Motor neuron (in vitro differentiated cells): ENCODE results near the gene ARL4D. TPM values are rescaled to one million over a fixed set of nuclear protein-coding genes. Genes with fewer than 3 reads are reported as not detected.
A peak's percentile ranks its signal among the peaks of the same experiment; 100 is the strongest.

Experiments used
- ATAC-seq, 8 experiments: fragments of 200-7000 bp; cut with Tn5 transposase; replicated peaks in 6 of 8; 2 replicates each; pipeline ENCODE4 v1.8.0; 2021; ENCODE audit warnings: mild to moderate bottlenecking in 8 of 8, moderate library complexity in 8 of 8
- H3K27ac ChIP-seq, 2 donors: fragments of 250-450 bp; sonication (Bioruptor Pico); 2 replicates each; pipeline ENCODE4 v1.9.0; 2021; ENCODE audit warnings: antibody characterized with exemption in 2 of 2, mild to moderate bottlenecking in 2 of 2, moderate library complexity in 1 of 2
- H3K4me1 ChIP-seq, 2 donors: fragments of 250-450 bp; sonication (Bioruptor Pico); replicated peaks in 1 of 2; 2 replicates each; pipeline ENCODE4 v1.6.1; 2021; ENCODE audit warnings: antibody characterized with exemption in 2 of 2, mild to moderate bottlenecking in 2 of 2, moderate library complexity in 1 of 2
- H3K4me3 ChIP-seq, 5 donors: fragments of 250-450 bp; sonication (Bioruptor Pico); 2 replicates each; pipeline ENCODE4 v1.9.0; 2021; ENCODE audit warnings: antibody characterized with exemption in 5 of 5, mild to moderate bottlenecking in 5 of 5, moderate library complexity in 4 of 5
- WGBS, 10 experiments: fragments of 450-650 bp; shearing (Covaris generic); methylation state at CpG; one replicate each; pipeline ENCODE4 v1.0.0; 2022; 5-methylcytosine and 5-hydroxymethylcytosine counted together
- in situ Hi-C, 9 experiments: fragments of 400-800 bp; cut with MboI; loops; one replicate each; pipeline ENCODE4 v1.15.0; 2021; ENCODE audit warnings: low sequenced_read_pairs in 9 of 9, low pct_unique_long_range_greater_than_20kb in 2 of 9; ENCODE audit not compliant: unreplicated experiment in 9 of 9
- total RNA-seq, 8 experiments: library from RNA; unstranded; fragments of 300-600 nt; gene quantifications; 2 replicates each; pipeline versions ENCODE4 v1.2.3 to v1.2.4, GENCODE V29; 2022

The ARL4D gene
- total RNA-seq, 8 experiments from 2014 or later = 3.9 to 37.7 (median 10.9) TPM

GRCh38 chr17:43445009-43445589 is 46.3 kb downstream of the ARL4D start:
- no peak overlapping the region for H3K4me3 ChIP-seq
- H3K27ac ChIP-seq = no peak overlapping the region
- in situ Hi-C loops = no loop called here
- H3K4me1 ChIP-seq = peaks cover 6 to 12% of the 10 kb centered on the region in 2 donors
- WGBS, 10 experiments = 0 to 100% (median 60%) methylated on average over 1 to 5 of the region's 5 CpGs
- ATAC-seq = no peak

DNA sequence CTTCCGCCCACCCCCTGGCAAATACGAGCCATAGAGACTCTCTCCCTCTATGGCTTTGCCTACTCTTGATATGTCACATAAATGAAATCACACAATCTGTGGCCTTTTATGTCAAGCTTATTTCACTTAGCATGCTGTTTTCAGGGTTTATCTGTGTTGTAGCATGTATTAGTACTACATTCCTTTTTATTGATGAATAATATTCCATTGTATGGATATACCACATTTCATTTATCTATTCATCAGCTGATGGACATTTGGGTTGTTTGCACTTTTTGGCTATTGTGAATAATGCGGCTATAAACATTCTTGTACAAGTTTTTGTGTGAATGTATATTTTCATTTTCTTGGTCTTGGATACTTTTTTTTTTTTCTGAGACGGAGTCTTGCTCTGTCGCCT is 48.0 kb downstream of the ARL4D start:
- H3K4me3 ChIP-seq = no peak overlapping the region
- peaks cover 6 to 17% of the 10 kb centered on the region in 2 donors for H3K4me1 ChIP-seq
- ATAC-seq = no peak
- in situ Hi-C loops = no loop called here
- no peak overlapping the region for H3K27ac ChIP-seq
- WGBS, 10 experiments = 20 to 100% (median 93%) methylated on average over 1 to 5 of the region's 5 CpGs; no CpG with 5 or more reads in 1 of the 10 experiments

- Histone ChIP-seq H3K4me3 (no peak overlapping the region), H3K27ac (peak overlapping the region in 1 of 2 donors; percentile 45), H3K4me1 (peaks cover 6 to 17% of the 10 kb centered on the region in 2 donors)
- WGBS, 10 experiments = 44 to 95% (median 67%) methylated on average over 1 to 7 of the region's 7 CpGs
- in situ Hi-C loops = no loop called here
- no peak for ATAC-seq
These were observed 50.1 kb downstream of the ARL4D start for GRCh38 chr17:43448720-43449469.

DNA sequence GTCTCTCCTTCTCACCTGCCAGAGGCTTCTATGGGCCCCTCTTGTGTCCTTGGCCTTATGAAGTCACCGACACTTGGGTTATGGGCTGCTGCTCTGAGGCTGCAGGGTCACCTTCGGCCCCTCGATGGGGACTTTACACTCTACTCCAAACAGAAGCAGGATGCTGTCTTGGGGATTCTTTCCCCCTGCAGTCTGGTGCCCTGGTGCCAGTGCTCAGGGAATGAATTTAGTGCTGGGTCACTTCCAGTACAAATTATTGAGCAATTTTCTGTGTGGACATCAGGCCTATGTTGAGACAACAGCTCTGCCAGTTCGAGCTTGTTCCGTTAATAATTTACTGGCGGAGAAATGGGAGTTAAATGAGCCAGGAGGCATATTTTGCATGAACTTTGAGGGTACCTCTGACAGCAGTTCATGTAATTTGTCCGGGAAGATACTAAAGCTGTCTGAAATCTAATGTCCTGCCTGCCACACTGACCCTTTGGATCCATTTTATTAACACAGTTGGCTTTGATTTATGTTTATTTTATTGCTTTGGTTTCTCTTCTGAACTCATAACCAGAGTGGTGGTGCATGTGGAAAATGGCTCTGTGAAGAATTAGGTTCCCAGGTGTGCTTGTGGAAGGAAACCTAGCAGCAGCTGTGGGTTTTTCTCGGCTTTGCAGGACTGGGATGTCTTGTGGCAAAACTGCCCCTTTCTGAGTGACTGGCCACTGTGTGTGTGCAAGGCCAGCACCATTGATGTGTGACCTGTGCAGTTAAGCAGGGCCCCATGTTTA is 50.9 kb downstream of the ARL4D start:
- peak overlapping the region in 1 of 2 donors; percentile 45 for H3K27ac ChIP-seq
- H3K4me1 ChIP-seq = peaks cover 6 to 17% of the 10 kb centered on the region in 2 donors
- whole genome bisulfite sequencing, 10 experiments = 25 to 70% (median 32%) methylated on average over 4 to 7 of the region's 8 CpGs; no CpG with 5 or more reads in 3 of the 10 experiments
- ATAC-seq = peak in 6 of 8 experiments; percentile 25 to 90 (median 86)
- H3K4me3 ChIP-seq = no peak overlapping the region
- in situ Hi-C loops = no loop called here

Other genes with a start within 250 kb of the ARL4D start
- 100 to 1,000 TPM in 1 of 8 experiments, 10 to 100 TPM in 7; 49.7 to 135 (median 72.0) TPM for gene NBR1, start 227.8 kb upstream of the ARL4D start, total RNA-seq
- 1 to 10 TPM in 4 of 8 experiments, under 1 TPM in 4; 0.27 to 7.8 (median 0.95) TPM for gene TMEM106A, start 187.1 kb upstream of the ARL4D start, total RNA-seq
- 1 to 10 TPM in 7 of 8 experiments, under 1 TPM in 1; 0.16 to 7.7 (median 2.2) TPM for gene CCDC200, start 170.4 kb upstream of the ARL4D start, total RNA-seq
- not detected for gene RNU2-1, start 165.0 kb upstream of the ARL4D start, total RNA-seq
- 10 to 100 TPM; 16.9 to 54.2 (median 33.9) TPM for gene DHX8, start 85.0 kb downstream of the ARL4D start, total RNA-seq
- gene ETV4, start 147.3 kb downstream of the ARL4D start, total RNA-seq = 10 to 100 TPM in 3 of 8 experiments, 1 to 10 TPM in 5; 2.2 to 41.3 (median 6.3) TPM